Neural progenitor cell (in vitro differentiated cells): ENCODE measurements around the gene ASAP2. TPM values are rescaled to one million over a fixed set of nuclear protein-coding genes. Genes with fewer than 3 reads are reported as not detected.

Source experiments
- DNase-seq: peaks from one replicate; pipeline ENCODE4 v3.0.0-alpha.2; 2016; ENCODE audit warnings: low spot score
- H2AFZ ChIP-seq: fragments of 200-600 bp; sonication (generic); replicated peaks from 2 replicates; pipeline ENCODE4 v1.6.1; 2016; ENCODE audit warnings: antibody characterized with exemption
- H3F3A ChIP-seq: fragments of 200-600 bp; sonication (generic); 2 replicates; pipeline ENCODE4 v1.6.1; 2016; ENCODE audit warnings: antibody characterized with exemption, low read depth
- H3K27ac ChIP-seq: fragments of 200-600 bp; sonication (generic); 2 replicates; pipeline ENCODE4 v1.5.1; 2016; ENCODE audit warnings: mild to moderate bottlenecking
- H3K27me3 ChIP-seq: fragments of 200-600 bp; sonication (generic); 2 replicates; pipeline ENCODE4 v1.6.1; 2016; ENCODE audit warnings: mild to moderate bottlenecking, moderate library complexity
- H3K36me3 ChIP-seq: fragments of 200-600 bp; sonication (generic); 2 replicates; pipeline ENCODE4 v1.5.1; 2016
- H3K4me1 ChIP-seq: fragments of 200-600 bp; sonication (generic); 2 replicates; pipeline ENCODE4 v1.6.1; 2016; ENCODE audit warnings: mixed run types
- H3K4me2 ChIP-seq: fragments of 200-600 bp; sonication (generic); 2 replicates; pipeline ENCODE4 v1.6.1; 2016
- H3K4me3 ChIP-seq: fragments of 200-600 bp; sonication (generic); 2 replicates; pipeline ENCODE4 v1.5.1; 2016
- H3K79me2 ChIP-seq: fragments of 200-600 bp; sonication (generic); 2 replicates; pipeline ENCODE4 v1.6.1; 2016; ENCODE audit warnings: low read depth
- H3K9ac ChIP-seq: fragments of 200-600 bp; sonication (generic); 2 replicates; pipeline ENCODE4 v1.6.1; 2016
- H3K9me3 ChIP-seq: fragments of 200-600 bp; sonication (generic); 2 replicates; pipeline ENCODE4 v1.5.1; 2016; ENCODE audit warnings: low read depth
- H4K20me1 ChIP-seq: fragments of 200-600 bp; sonication (generic); 2 replicates; pipeline ENCODE4 v1.6.1; 2016; ENCODE audit warnings: low read depth
- H3K27ac Mint-ChIP-seq: 3 replicates; pipeline ENCODE4 v1.8.0; 2021; ENCODE audit warnings: mixed read lengths
- H3K27me3 Mint-ChIP-seq: 2 replicates; pipeline ENCODE4 v1.8.0; 2022; ENCODE audit warnings: low read depth, mild to moderate bottlenecking, inconsistent platforms, moderate library complexity, mixed read lengths; ENCODE audit not compliant: insufficient read depth
- H3K36me3 Mint-ChIP-seq: 3 replicates; pipeline ENCODE4 v1.8.0; 2021; ENCODE audit warnings: mixed read lengths
- H3K4me1 Mint-ChIP-seq: 3 replicates; pipeline ENCODE4 v1.8.0; 2021; ENCODE audit warnings: mixed read lengths
- H3K4me3 Mint-ChIP-seq: 3 replicates; pipeline ENCODE4 v1.8.0; 2021; ENCODE audit warnings: mild to moderate bottlenecking, moderate library complexity, mixed read lengths
- H3K9me3 Mint-ChIP-seq: 3 replicates; pipeline ENCODE4 v1.8.0; 2020; ENCODE audit warnings: mixed read lengths
- CTCF ChIP-seq: fragments of 200-600 bp; sonication (generic); IDR thresholded peaks from 2 replicates; pipeline ENCODE4 v1.5.1; 2017; ENCODE audit warnings: antibody characterized with exemption, mild to moderate bottlenecking
- EZH2 ChIP-seq: fragments of 200-600 bp; sonication (generic); IDR thresholded peaks from 2 replicates; pipeline ENCODE4 v1.6.1; 2017; ENCODE audit warnings: antibody characterized with exemption, mild to moderate bottlenecking, moderate library complexity
- EZH2phosphoT487 ChIP-seq: fragments of 200-600 bp; sonication (generic); IDR thresholded peaks from 2 replicates; pipeline ENCODE4 v1.6.1; 2017; ENCODE audit warnings: antibody characterized with exemption
- total RNA-seq: library from RNA; depleted of rRNA; stranded (reverse); fragments of >200 nt; gene quantifications from 2 replicates; pipeline ENCODE4 v1.2.3, GENCODE V29; 2015; ENCODE audit warnings: low replicate concordance

The ASAP2 gene
- total RNA-seq, 1 donor from 2014 or later = 31.7 TPM

- H3K4me1 Mint-ChIP-seq = peaks cover 19% of the 10 kb centered on the region
- Histone ChIP-seq H3K36me3 (no peaks in the 10 kb centered on the region), H3K27ac (no peak overlapping the region), H2AFZ (no peak overlapping the region), H3K79me2 (no peaks in the 10 kb centered on the region), H3F3A (no peaks in the 10 kb centered on the region), H3K9ac (no peak overlapping the region), H3K4me2 (no peak overlapping the region), H3K27me3 (no peaks in the 10 kb centered on the region), H3K9me3 (no peaks in the 10 kb centered on the region), H3K4me3 (no peak overlapping the region), H4K20me1 (peaks cover 22% of the 10 kb centered on the region), H3K4me1 (no peaks in the 10 kb centered on the region)
- no peak overlapping the region for H3K27ac Mint-ChIP-seq
- no peak for TF ChIP-seq EZH2
- no peak for TF ChIP-seq CTCF
- no peaks in the 10 kb centered on the region for H3K27me3 Mint-ChIP-seq
- H3K9me3 Mint-ChIP-seq = no peaks in the 10 kb centered on the region
- H3K36me3 Mint-ChIP-seq = peaks cover 24% of the 10 kb centered on the region
- H3K4me3 Mint-ChIP-seq = no peak overlapping the region
- no peak for DNase-seq
Measured at GRCh38 chr2:9288233-9288632, 81.6 kb downstream of the ASAP2 start.

GRCh38 chr2:9288681-9289338, 82.2 kb downstream of the ASAP2 start:
- Mint-ChIP-seq H3K27me3 (no peaks in the 10 kb centered on the region), H3K4me1 (peaks cover 24% of the 10 kb centered on the region), H3K27ac (no peak overlapping the region), H3K9me3 (no peaks in the 10 kb centered on the region), H3K36me3 (peaks cover 22% of the 10 kb centered on the region), H3K4me3 (no peak overlapping the region)
- Histone ChIP-seq H3K36me3 (no peaks in the 10 kb centered on the region), H3K27ac (no peak overlapping the region), H4K20me1 (peaks cover 26% of the 10 kb centered on the region), H3K4me3 (no peak overlapping the region), H3K27me3 (no peaks in the 10 kb centered on the region), H3K4me2 (no peak overlapping the region), H3F3A (no peaks in the 10 kb centered on the region), H3K9ac (no peak overlapping the region), H3K79me2 (no peaks in the 10 kb centered on the region), H3K9me3 (no peaks in the 10 kb centered on the region), H3K4me1 (no peaks in the 10 kb centered on the region), H2AFZ (no peak overlapping the region)
- no peak for TF ChIP-seq CTCF
- TF ChIP-seq EZH2phosphoT487 = no peak
- TF ChIP-seq EZH2 = no peak
- no peak for DNase-seq

- no peak overlapping the region for H3K4me2 ChIP-seq
Measured at GRCh38 chr2:9291331-9291730, 84.7 kb downstream of the ASAP2 start.

More at GRCh38 chr2:9291331-9291730, 84.7 kb downstream of the ASAP2 start:
- H3K4me1 Mint-ChIP-seq = peaks cover 31% of the 10 kb centered on the region
- Histone ChIP-seq H4K20me1 (peaks cover 49% of the 10 kb centered on the region), H3K79me2 (peaks cover 14% of the 10 kb centered on the region), H2AFZ (no peak overlapping the region), H3K4me1 (peaks cover 6% of the 10 kb centered on the region), H3K9ac (no peak overlapping the region), H3K27me3 (no peaks in the 10 kb centered on the region), H3K27ac (no peak overlapping the region), H3K9me3 (no peaks in the 10 kb centered on the region), H3F3A (no peaks in the 10 kb centered on the region), H3K4me3 (no peak overlapping the region), H3K36me3 (no peaks in the 10 kb centered on the region)
- H3K36me3 Mint-ChIP-seq = peaks cover 19% of the 10 kb centered on the region
- DNase-seq = no peak
- no peaks in the 10 kb centered on the region for H3K9me3 Mint-ChIP-seq
- no peak overlapping the region for H3K27ac Mint-ChIP-seq
- TF ChIP-seq EZH2phosphoT487 (no peak), CTCF (no peak), EZH2 (no peak)
- no peak overlapping the region for H3K4me3 Mint-ChIP-seq
- no peaks in the 10 kb centered on the region for H3K27me3 Mint-ChIP-seq
